Stimulated activated CD4-positive, alpha-beta T cell treated with anti-CD3 and anti-CD28 coated beads, Interleukin-4, amount 100 ng/mL, for 24 hours (primary cell): ENCODE data around the gene PSMD4.
"Not testable (repeated sequence)": the region's sequence is repeated elsewhere in the genome, so short reads cannot be mapped to it uniquely, and the experiment has no call there.

Experiments
- DNase-seq: peaks from one replicate; pipeline ENCODE4 v3.0.0-alpha.2; 2020

PSMD4 gene

GRCh38 chr1:151273924-151274466, 19.5 kb downstream of the PSMD4 start:
- DNase-seq, result no peak

- not testable (repeated sequence) for DNase-seq
Observed at GRCh38 chr1:151275341-151275740, 20.8 kb downstream of the PSMD4 start.

GRCh38 chr1:151277249-151277648, 22.7 kb downstream of the PSMD4 start:
- no peak for DNase-seq

DNA sequence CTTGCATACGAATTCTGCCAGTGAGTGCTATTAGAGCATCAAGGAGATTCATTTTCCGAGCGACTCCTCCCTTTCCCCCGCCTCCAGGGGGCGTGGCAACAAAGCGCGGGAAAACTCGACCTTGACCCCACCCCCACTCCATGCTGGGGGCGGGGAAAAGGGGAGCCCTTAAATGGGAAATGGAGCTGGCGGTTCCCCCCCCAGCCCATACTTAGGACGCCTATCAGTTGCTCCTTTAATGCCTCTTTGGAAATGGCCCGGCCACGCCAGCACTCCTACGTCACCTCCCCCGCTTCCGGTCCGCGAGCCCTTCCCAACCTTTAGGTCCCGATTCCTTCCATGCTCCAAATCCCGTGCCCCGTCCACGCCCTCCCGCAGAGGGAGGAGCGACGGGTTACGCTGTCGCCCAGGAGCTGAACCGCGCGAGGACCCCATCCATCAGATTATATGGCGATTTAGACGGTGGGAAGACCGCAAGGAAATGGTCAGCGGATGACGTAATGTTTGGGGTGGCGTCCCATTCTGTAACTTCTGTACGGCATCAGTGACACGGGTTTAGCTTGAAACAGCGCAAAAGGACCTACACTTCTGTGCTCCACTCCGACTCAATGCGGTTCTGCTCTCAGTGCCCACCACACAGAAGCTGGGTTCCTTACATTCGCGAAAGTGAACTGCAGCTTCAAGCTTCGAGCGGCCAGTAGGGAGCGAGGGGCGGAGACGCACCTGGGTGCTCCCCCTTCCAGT, 26.9 kb downstream of the PSMD4 start:
- peak; percentile 96 for DNase-seq

- DNase-seq, result peak; percentile 99
Observed at GRCh38 chr1:151281969-151282882, 27.7 kb downstream of the PSMD4 start, which contains the start of gene ZNF687. Gene ZNF687, plus strand, starts transcription at chr1:151282299. Its CDS starts 3,993 bp downstream, at chr1:151286292.

DNA sequence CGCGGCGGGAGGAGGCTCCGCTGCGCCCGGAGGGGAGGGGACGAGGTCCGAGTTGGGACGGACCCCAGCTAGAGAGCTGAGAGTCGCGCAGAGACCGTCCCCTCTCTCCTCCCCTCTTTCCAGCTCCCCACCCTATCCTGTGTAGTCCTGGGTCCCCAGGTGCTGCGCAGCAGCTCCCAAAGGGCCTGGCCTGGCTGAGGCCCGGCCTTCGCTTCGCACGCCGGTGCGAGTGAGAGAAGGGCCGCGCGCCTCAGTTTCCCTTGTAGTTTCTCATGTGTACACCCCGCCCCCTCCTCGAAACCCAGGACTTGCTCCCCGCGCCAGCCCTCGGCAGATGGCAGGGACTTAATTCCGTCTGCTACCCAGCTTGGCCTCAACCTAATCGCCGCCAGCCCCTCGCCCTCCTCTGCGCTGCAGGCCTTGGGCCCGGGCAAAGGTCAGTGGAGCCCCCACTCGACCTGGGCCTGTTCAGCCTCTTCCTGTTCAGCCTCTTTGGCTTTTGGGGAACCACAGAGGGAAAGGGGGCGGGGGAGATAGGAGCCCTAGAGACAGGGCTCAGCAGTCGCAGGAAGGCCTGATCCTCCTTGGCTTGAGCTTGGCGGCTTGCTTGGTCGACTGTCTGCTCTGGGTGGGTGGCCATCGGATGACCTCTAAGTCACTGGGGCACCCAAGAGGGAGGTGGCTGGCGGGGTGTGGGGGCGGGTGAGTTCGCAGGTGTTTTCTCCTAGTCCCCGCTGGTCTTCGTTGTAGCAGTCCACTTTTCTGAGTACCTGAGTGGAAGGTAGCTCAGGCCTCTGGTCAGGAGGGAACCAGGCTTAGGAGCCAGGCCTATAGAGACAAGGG, 28.6 kb downstream of the PSMD4 start:
- peak; percentile 27 for DNase-seq

DNA sequence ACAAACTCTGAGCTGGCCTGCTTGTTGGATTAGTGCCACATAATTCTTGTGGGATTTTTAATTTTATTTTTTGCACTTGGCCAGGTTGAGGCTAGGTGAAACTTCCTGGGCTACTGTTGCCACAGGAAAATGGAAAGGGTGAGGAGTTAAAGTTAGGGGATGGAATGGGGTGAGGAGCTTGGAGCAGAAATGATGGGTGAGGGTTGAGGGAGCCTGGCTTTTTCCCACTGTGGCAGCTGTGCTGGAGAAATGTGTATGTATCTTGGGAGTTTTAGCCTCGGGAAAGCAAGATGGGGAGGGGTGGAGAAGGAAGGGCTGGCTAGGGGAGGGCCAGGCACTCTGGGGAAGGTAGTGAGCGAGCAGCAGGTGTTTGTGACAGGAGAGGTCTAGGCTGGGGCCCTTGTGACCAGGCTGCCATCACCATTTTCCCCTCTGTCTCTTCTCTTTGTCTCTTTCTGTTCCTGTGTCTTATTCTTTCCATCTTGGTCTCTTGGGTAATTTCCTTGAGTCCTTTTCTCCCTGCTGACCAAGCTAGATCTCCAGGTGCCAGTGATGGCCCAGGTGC, 29.6 kb downstream of the PSMD4 start:
- no peak for DNase-seq

DNA sequence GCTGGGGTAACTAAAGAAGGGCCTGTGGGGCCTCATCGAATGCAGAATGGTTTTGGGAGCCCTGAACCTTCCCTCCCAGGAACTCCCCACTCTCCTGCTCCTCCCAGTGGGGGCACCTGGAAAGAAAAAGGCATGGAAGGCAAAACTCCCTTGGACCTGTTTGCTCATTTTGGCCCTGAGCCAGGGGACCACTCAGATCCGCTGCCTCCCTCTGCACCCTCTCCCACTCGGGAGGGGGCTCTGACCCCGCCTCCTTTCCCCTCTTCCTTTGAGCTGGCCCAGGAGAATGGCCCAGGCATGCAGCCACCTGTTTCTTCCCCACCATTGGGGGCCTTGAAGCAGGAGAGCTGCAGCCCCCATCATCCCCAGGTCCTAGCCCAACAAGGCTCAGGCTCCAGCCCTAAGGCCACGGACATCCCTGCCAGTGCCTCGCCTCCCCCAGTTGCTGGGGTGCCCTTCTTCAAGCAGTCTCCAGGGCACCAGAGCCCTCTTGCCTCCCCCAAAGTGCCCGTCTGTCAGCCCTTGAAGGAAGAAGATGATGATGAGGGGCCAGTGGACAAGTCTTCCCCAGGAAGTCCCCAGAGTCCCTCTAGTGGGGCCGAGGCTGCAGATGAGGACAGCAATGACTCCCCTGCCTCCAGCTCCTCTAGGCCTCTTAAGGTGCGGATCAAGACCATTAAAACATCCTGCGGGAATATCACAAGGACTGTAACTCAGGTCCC, 32.2 kb downstream of the PSMD4 start:
- no peak for DNase-seq

GRCh38 chr1:151287341-151287699, 32.8 kb downstream of the PSMD4 start:
- no peak for DNase-seq

DNA sequence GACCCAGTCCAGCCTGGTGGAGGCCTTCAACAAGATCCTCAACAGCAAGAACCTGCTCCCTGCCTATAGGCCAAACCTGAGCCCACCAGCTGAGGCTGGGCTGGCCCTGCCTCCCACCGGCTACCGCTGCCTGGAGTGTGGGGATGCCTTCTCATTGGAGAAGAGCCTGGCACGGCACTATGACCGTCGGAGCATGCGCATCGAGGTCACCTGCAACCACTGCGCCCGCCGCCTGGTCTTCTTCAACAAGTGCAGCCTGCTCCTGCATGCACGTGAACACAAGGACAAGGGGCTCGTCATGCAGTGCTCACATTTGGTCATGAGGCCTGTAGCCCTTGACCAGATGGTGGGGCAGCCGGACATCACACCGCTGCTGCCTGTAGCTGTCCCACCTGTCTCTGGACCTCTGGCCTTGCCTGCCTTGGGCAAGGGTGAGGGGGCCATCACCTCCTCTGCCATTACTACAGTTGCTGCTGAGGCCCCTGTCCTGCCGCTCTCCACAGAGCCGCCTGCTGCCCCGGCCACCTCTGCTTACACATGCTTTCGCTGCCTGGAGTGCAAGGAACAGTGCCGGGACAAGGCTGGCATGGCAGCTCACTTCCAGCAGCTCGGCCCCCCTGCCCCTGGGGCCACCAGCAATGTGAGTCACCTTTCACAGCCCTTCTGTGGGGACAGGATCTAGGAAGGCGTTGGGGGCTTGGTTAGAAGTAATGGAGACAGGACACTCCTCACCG, 33.4 kb downstream of the PSMD4 start:
- DNase-seq, result no peak

DNA sequence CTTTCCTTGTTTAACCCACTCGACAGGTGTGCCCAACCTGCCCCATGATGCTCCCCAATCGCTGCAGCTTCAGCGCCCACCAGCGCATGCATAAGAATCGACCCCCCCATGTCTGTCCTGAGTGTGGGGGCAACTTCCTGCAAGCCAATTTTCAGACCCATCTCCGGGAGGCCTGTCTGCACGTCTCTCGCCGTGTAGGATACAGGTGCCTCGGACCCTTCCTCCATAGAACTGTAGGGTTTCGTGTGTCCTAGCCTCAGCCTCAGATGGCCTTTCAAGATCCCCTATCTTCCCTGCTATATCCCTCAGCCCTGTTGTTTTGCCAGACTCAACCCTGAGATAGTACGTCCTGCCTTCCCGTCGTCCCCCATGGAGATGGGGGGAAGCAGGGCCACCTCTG, 34.0 kb downstream of the PSMD4 start:
- no peak for DNase-seq

DNA sequence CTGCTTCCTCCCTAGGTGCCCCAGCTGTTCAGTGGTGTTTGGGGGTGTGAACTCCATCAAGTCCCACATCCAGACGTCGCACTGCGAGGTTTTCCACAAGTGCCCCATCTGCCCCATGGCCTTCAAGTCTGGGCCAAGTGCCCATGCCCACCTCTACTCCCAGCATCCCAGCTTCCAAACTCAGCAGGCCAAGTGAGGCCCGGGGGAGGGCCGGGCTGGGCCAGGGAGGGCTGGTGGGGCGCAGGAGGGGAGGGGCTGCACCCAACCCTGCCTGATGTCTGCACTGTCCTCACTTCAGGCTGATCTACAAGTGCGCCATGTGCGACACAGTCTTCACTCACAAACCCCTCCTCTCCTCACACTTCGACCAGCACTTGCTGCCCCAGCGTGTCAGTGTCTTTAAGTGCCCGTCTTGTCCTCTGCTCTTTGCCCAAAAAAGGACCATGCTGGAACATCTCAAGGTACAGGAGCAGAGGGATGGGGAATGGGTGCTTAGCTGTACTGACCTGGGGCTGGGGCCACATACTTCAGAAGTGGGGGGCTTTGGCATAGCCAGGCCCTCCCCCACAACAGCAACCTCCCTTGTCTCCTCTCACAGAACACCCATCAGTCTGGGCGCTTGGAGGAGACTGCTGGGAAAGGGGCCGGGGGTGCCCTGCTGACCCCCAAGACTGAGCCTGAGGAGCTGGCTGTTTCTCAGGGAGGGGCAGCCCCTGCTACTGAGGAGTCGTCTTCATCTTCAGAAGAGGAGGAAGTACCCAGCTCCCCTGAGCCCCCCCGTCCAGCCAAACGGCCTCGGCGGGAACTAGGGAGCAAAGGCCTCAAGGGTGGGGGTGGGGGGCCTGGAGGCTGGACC, 34.8 kb downstream of the PSMD4 start:
- DNase-seq, result no peak

DNA sequence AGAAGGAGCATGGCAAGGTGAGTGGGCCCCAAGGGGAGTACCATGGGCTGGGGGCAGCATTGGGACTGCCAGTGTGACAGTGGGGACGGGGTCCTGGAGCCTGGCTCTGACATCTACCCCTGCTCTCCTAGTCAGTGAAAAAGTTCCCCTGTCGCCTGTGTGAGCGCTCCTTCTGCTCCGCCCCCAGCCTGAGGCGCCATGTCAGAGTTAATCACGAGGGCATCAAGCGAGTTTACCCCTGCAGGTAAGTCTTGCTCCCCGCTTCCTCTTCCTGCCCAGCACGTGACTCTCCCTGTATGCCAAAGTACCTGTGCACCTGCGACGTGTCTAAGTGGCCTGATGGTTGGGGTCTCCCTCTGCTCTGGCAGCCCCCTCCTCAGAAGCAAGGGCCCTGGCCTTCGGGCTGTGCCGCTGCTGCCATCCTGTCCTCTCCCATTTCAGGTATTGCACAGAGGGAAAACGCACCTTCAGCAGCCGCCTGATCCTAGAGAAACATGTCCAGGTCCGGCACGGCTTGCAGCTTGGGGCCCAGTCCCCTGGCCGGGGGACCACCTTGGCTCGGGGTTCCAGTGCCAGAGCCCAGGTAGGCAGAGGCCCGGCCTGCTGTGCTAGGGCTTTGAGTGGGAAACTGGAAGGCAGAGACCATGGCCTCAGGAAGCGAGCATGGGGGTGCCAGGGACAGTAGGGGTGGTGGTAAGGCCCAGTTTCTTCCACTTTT, 35.6 kb downstream of the PSMD4 start:
- DNase-seq, result no peak

DNA sequence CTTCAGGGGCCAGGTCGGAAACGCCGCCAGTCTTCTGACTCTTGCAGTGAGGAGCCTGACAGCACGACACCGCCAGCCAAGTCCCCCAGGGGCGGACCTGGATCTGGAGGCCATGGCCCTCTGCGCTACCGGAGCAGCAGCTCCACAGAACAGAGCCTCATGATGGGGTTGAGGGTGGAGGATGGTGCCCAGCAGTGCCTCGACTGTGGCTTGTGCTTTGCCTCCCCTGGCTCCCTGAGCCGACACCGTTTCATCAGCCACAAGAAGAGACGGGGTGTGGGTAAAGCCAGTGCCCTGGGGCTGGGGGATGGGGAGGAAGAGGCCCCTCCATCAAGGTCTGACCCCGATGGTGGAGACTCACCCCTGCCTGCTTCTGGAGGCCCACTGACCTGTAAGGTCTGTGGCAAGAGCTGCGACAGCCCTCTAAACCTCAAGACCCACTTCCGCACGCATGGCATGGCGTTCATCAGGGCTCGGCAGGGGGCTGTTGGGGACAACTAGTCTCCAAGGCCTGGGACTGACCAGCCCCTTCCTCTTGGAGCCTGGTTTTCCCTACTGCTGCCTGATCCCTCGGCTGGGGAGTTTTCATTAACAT, 36.3 kb downstream of the PSMD4 start:
- no peak for DNase-seq

DNA sequence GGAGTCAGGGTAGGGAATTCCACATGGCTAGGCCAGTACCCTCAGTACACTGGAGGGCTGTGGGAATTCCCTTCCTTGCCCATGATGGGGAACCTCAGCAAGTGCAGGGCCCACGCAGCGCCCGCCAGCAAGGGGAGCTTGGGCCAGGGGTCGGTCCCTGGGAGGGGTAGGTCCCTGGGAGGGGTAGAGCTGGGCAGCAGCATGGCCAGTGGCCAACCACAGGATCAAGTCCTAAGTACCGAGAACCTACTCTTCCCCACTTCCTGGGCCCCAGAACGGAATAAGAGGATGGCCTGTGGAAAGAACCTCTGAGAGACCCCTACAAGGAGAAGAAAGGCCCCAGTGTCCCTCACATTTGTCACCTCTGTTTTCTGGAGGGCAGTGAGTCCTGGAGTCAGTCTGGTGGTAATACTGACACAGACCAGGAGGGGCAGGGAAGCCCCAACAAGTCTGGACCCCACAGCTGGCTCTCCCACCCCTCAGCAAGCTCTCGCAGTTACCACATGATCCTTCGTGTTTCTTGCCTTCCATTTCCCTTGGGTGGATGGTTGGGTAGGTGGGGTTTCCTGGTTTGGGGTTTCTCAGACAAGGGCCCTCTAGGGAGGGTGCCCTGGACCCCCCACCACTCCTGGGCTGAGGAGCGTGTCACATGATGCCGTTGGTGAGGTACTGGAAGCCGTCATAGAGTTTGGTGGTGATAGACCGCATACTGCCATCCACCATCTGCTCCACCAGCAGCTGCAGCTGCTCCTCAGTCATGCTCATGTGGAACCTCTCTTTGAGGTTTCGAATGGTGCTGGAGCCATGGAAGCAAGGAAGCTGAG, 37.9 kb downstream of the PSMD4 start:
- no peak for DNase-seq

- DNase-seq, result no peak
Observed at GRCh38 chr1:151293093-151293492, 38.6 kb downstream of the PSMD4 start.

GRCh38 chr1:151294742-151295462, 40.4 kb downstream of the PSMD4 start:
- DNase-seq, result no peak
